GM04504 (cell line): ENCODE results near the gene IKZF3.
"Not testable (repeated sequence)": the region's sequence is repeated elsewhere in the genome, so short reads cannot be mapped to it uniquely, and the experiment has no call there.

Experiments used
- DNase-seq: peaks from one replicate; pipeline ENCODE4 v3.0.0-alpha.2; 2012; ENCODE audit warnings: low read depth

Gene IKZF3

GRCh38 chr17:39716073-39716818 is 147.9 kb downstream of the IKZF3 start:
- no peak for DNase-seq

- DNase-seq = no peak
Measured at GRCh38 chr17:39715375-39716072, 148.6 kb downstream of the IKZF3 start.

- DNase-seq = no peak
Measured at GRCh38 chr17:39714234-39714633, 149.9 kb downstream of the IKZF3 start.

GRCh38 chr17:39711851-39712250 is 152.3 kb downstream of the IKZF3 start:
- no peak for DNase-seq

- not testable (repeated sequence) for DNase-seq
Measured at GRCh38 chr17:39711071-39711470, 153.0 kb downstream of the IKZF3 start.

- no peak for DNase-seq
Measured at GRCh38 chr17:39709998-39710964, 153.8 kb downstream of the IKZF3 start.

- no peak for DNase-seq
Measured at GRCh38 chr17:39709319-39709997, 154.7 kb downstream of the IKZF3 start.
